IMR-90 (cell line): Measurements from ENCODE around the gene HDAC5.

ENCODE experiments used
- RAD21 ChIP-seq: IDR thresholded peaks from 2 replicates; pipeline ENCODE4 v1.6.1; 2012; ENCODE audit warnings: low read length, improper control_type of control experiment
- RCOR1 ChIP-seq: IDR thresholded peaks from 2 replicates; pipeline ENCODE4 v1.6.1; 2012; ENCODE audit warnings: mild to moderate bottlenecking, low read length, improper control_type of control experiment; ENCODE audit not compliant: insufficient replicate concordance
- TF ChIP-seq, protein P1 (sequence below): conservative IDR thresholded peaks from 2 replicates; pipeline ENCODE4 v1.5.1; 2012; ENCODE audit warnings: mild to moderate bottlenecking, low read depth, low read length, improper control_type of control experiment

- TF ChIP-seq RCOR1: no peak
- TF ChIP-seq, protein P1, sequence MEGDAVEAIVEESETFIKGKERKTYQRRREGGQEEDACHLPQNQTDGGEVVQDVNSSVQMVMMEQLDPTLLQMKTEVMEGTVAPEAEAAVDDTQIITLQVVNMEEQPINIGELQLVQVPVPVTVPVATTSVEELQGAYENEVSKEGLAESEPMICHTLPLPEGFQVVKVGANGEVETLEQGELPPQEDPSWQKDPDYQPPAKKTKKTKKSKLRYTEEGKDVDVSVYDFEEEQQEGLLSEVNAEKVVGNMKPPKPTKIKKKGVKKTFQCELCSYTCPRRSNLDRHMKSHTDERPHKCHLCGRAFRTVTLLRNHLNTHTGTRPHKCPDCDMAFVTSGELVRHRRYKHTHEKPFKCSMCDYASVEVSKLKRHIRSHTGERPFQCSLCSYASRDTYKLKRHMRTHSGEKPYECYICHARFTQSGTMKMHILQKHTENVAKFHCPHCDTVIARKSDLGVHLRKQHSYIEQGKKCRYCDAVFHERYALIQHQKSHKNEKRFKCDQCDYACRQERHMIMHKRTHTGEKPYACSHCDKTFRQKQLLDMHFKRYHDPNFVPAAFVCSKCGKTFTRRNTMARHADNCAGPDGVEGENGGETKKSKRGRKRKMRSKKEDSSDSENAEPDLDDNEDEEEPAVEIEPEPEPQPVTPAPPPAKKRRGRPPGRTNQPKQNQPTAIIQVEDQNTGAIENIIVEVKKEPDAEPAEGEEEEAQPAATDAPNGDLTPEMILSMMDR: no peak
- no peak for TF ChIP-seq RAD21
Measured at GRCh38 chr17:44132275-44132821, 8.9 kb upstream of the HDAC5 start.
